Anterior cingulate cortex (tissue), 58 donors: ENCODE measurements around the gene ZNF609.
A peak's percentile ranks its signal among the peaks of the same experiment; 100 is the strongest.
"Not testable (repeated sequence)": the region's sequence is repeated elsewhere in the genome, so short reads cannot be mapped to it uniquely, and the experiment has no call there.

Experiments
- DNase-seq, 58 donors: peaks; one replicate each; lab custom pipeline; 2025; lab: John Stamatoyannopoulos, UW

The ZNF609 gene

DNA sequence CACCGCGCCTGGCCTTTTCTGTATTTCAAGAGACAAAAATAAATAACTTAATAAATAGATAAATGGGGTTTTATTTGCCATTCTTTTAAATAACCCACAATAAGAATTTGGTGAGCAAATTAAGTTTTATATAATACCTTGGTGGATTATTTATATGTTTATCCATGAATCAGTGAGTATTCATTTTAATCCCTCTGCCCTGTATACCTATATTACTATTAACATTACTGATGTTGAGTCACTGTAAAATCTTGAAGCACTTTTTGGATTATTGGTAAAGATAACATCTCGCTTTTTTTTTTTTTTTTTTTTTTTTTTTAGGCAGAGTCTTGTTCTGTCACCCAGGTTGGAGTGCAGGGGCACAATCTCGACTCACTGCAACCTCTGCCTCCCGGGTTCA lies 154.1 kb downstream of the ZNF609 start:
- no peak for DNase-seq

GRCh38 chr15:64617727-64618126 lies 157.3 kb downstream of the ZNF609 start:
- DNase-seq: no peak

DNA sequence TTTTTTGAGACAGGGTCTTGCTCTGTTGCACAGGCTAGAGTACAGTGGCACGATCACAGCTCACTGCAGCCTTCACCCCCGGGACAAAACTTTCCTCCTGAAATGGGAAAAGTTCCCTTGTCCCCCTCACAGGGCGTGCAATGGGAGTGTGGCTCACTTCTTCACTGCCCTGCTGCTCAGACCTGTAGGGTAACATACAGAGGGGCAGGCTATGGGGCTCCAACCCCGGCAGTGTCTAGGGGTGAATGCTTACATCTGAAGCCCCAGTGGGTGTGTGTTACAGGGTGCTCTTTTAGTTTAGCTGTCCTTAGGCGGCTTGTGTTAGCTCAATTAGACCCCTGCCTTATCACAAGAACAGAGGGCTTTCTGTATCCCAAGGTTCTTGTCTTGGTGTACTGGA lies 157.8 kb downstream of the ZNF609 start:
- no peak for DNase-seq

DNA sequence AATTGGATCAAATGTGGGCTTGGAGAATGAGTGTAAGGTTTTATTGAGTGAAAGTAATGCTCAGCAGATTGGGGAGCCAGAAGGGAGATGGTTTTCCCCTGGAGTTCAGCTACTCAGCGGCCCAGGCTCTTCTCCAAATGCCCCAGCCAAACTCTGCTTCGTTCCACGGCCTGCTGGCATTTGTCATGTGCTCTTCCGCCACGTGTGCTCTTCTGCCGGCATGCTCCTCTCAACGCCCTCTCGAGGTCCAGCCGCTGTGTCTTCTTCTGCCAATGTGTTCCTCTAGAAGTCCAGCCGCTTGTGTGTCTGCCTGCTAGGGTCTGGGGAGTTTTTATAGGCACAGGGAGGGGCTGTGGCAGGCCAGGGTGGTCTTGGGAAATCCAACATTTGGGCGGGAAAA lies 158.2 kb downstream of the ZNF609 start:
- peak in 1 of 58 donors; percentile 7 for DNase-seq

DNA sequence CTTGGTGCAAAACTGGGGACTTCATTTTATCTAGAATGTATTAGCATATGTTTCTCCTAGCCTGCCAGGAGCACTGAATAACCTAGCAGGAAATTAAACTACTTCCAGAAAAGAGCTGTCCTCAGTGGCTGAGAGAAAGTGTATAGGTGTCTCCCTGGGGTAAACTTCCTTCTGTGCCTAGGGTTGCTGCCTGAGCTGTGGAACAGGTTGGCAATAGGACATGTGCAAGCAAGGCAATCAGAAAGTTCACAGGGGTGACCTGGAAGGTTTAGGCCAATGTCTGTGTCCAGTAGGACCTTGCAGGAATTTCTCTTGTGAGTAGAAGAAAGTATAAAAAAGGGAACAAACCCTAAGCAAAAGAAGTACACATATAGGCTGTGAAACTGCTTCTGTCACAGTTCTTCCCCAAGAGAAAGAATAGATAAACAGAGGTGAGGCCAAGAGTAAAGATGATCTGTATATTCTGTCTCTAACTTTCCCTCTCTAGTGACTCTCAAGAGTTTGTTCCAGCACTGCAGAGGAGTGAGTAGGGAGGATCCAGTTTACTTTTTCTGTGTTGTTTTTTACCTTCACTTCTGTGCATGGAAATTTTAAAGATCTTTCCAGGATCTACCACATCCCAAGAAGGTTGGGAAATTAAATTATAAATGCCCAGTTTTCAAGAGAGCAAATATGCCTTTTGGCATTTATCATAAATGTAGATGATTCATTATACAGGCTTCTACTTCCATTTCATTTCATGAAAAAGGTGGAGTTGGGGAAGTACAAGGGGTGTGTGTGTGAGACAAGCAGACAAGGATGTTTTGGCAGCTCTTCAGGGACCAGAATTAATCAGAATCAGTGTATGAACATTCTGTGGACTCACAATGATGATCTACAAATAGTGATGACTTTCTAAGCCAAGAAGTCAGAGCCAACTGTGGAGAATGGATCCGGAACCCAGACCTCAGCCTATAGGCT lies 159.8 kb downstream of the ZNF609 start:
- DNase-seq: no peak

- no peak for DNase-seq
Measured at GRCh38 chr15:64621056-64621455, 160.7 kb downstream of the ZNF609 start.

DNA sequence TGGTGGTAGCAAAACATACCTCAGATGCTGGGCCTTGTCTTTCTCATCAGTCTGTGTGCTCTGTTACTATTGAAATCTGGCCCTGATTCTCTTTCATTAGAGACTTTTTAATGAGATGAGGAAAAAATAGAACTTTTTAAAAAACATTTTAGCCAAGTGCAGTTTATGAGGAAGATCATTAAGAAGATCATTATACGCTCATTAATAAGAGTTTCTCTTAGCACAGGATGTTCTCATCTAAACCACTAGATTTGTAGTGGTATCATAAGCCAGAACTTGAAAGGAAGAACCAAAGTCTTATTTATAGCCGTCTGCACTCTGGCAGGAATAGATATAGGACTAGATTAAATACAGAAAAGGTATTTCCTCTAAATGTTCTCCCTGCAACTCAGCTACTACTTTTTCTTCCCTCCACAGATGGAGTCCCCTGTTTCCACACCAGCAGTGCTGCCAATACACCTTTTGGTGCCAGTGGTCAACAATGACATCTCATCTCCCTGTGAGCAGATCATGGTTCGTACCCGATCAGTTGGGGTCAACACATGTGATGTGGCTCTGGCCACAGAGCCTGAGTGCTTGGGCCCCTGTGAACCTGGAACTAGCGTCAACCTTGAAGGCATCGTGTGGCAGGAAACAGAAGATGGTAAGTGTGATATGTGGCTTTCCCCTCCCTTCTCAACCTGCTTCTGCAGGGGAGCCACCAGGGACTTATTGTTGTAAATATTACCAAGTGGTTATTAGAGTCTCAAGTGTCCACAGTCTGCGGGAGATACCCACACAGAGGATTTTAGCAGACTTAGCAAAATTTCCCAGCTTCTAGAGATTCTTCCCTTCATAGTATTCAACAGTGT lies 162.3 kb downstream of the ZNF609 start:
- no peak for DNase-seq

DNA sequence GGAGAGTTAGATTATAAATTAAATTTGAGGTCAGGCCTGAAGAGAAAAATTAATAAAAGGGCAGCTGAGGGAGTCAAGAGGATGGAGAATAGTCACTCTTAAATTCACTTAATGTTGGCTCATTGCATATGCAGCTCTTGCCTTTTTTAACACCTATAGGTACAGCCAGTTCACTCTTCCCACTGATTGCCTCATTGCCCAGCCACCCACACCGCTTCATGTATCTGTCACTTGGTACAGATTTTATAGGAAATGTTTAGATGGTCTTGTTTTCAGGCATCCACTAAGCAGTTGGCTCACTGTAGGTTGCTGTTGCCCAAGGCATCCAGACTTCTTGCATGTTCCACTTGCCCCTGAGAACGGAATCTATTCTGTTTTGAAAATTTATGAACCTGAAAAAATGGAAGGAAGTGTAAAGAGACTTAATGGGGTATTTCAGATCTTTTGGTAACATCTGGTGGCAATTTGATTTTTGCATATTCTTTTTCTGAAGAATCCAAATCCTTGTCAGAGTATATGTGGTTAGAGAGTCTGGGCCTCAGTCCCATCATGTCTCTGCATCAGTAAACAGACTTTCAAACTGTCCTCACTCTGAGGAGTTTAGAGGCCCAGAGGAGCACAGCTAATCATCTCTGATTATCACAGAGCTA lies 163.1 kb downstream of the ZNF609 start:
- peak in 20 of 58 donors; percentile 1 to 68 (median 14) for DNase-seq

DNA sequence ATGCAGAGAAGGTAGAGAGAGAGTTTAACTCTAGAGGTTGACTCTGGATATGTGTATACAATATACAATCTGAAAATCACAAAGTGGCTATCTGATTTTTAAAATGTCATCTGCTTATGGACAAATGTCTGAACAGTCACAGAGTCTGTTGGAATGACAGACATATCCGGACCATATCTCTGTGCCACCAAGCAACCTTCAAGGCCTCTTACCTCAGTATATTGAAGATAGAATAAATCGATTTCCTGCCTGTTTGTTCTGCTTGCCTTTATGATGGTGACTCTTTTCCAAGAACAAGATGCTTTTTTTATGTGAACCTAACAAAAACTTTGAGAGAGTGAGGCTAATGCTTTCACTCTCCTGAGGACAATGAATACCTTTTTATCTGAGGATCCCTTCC lies 163.9 kb downstream of the ZNF609 start:
- no peak for DNase-seq

- no peak for DNase-seq
Measured at GRCh38 chr15:64629063-64629462, 168.7 kb downstream of the ZNF609 start.

GRCh38 chr15:64630396-64631107 lies 170.2 kb downstream of the ZNF609 start:
- no peak for DNase-seq

- DNase-seq: not testable (repeated sequence)
Measured at GRCh38 chr15:64632639-64633038, 172.3 kb downstream of the ZNF609 start.

GRCh38 chr15:64633332-64633731 lies 173.0 kb downstream of the ZNF609 start:
- no peak for DNase-seq

- DNase-seq: no peak
Measured at GRCh38 chr15:64634027-64634426, 173.6 kb downstream of the ZNF609 start.

DNA sequence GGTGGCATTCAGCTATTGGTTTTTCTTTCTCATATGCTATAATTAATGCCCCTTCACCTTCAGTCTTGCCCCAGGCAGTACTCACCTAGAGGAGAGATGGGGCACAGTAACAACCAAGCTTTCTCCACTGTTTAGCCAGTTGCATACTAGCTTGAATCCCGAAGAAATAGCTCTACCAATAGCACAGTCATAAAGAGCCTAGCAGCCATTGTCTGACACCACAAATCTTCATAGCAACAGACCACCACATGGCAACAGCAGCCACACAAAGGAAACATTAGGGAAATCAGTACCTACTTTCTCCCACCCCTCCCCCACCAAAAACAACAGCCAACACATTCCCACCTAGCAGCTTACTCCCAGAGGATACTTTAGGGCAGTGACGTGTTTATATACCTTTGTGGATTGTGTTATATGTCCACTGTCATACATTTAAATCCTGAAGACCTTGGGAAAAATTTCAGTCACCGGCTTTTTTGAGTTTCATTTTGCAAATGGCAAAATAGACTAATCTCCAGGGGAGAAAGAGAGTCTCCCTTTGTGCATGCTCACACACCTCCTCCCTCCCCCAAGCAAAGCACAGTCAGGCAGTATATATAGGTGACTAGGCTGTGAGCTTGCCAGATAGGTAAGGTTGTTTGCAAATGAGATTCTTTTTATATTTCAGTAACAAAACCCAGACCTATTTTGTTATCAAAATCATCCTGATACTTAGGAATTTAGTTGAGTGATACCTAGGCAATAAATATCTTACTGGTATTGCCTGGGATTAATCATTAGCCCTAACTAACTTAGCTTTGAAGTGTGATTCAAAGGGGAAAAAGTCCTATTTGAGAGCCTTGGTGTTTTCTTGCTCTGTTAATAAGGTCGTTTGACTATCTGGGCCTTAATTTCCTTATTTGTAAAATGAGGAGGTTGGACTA lies 174.5 kb downstream of the ZNF609 start:
- DNase-seq: no peak

GRCh38 chr15:64635499-64636495 lies 175.4 kb downstream of the ZNF609 start:
- no peak for DNase-seq

- no peak for DNase-seq
Measured at GRCh38 chr15:64636556-64636955, 176.2 kb downstream of the ZNF609 start.

DNA sequence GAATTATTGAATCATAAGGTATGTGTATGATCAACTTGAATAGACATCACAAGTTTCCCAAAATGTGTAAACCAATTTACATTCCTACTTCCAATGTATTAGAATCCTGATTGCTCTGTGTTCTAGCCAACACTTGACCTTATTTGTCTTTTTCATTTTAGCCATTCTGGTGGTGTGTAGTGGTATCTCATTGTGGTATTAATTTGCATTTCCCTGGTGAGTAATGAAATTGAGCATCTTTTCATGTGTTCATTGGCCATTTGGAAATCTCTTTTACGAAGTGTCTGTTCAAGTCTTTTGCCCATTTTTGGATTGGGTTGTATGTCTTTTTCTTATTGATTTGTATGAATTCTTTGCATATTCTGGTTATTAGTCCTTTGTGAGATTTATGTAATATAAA lies 177.0 kb downstream of the ZNF609 start:
- DNase-seq: no peak
